NCI-H748 (cell line): ENCODE results near the gene DUSP22.

Experiments
- DNase-seq: peaks from one replicate; lab custom pipeline; 2025; ENCODE audit not compliant: unreplicated experiment; lab: John Stamatoyannopoulos, UW

Gene DUSP22

DNA sequence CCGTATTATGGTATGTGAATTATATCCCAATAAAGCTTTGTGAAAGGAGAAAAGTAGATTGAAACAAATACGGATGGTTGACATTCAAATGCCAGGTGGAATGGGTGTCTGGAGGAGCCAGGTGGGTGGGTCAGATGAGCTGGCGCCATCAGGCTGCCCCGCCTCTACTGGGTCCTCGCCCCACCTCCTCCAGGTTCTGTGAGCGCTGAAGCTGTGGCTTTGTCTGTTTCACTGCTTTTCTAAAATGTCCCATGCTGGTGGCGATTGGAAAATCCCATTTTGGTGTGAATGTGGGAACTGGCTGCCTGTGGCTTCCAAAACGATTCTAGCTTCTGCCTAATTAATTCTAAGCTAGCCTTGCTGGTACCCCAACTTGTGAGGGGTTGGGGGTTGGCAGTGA is 16.5 kb downstream of the DUSP22 start:
- no peak for DNase-seq

DNA sequence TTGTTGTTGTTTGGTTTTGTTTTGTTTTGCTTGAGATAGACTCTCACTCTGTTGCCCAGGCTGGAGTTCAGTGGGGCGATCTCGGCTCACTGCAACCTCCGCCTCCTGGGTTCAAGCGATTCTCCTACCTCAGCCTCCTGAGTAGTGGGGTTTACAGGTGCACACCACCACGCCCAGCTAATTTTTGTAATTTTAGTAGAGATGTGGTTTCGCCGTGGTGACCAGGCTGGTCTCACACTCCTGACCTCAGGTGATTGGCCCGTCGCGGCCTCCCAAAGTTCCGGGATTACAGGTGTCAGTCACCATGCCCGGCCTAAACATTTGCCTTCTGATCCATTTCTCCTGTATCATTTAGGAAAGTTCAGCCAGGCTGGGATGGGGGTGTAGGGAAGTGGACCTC is 17.7 kb downstream of the DUSP22 start:
- DNase-seq = no peak

DNA sequence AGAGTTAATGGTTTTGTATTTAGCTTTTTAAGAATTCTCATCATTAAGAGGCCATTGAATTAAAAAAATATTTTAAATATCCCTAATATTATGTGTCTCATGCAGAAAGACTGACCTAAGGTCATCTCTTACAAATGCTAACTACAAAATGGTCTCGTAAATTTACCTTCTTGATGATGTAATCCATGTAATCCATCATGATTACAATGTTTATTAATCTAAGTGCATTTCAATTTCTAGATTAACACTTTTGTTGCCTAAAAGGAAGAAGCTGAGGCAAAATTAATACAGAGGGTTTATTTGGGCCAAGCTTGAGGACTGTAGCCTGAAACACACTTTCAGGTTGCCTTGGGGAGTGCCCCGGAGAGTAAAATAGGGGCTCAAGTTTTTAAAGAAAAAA is 18.4 kb downstream of the DUSP22 start:
- DNase-seq = no peak

DNA sequence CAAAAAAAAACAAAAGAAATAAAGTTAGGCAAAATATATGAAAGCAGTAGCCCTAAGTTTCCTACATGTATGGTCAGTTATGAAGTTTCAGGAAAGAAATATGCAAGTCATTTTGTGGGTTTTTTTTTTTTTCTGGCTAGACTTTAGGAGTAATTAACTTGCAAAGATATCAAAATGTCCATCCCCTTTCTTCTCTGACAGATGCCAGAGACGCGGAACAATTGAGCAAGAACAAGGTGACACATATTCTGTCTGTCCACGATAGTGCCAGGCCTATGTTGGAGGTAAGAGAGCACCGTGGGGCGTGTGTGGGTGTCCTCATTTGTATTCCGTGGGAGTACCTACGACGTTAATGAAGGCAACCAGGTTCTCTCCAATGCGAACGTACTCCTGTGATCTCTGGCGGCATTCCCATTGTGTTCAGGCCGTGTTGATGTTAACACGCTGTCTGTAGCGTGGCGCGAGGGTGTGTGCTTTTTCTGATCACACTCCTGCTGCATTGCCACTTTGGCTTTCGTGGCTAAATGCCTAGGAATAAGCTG is 19.5 kb downstream of the DUSP22 start:
- no peak for DNase-seq

DNA sequence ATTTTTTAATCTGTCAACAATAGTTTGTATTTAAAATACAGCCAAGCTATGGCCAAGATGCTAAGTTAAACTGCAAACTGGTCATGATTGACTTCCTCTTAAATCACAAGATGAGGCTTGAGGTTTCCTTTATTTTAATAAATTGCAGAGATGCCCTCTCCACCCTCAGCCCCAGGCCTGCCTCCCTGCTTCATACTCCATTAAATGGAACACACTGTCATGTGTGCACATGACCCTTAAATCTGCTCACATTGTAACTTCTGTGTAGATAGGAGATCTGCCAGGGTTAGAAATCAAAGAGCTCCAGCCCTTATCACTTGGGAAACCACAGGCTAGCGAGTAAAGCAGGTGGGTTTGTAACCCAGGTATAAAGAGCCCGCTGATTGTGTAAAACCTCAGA is 20.8 kb downstream of the DUSP22 start:
- no peak for DNase-seq

DNA sequence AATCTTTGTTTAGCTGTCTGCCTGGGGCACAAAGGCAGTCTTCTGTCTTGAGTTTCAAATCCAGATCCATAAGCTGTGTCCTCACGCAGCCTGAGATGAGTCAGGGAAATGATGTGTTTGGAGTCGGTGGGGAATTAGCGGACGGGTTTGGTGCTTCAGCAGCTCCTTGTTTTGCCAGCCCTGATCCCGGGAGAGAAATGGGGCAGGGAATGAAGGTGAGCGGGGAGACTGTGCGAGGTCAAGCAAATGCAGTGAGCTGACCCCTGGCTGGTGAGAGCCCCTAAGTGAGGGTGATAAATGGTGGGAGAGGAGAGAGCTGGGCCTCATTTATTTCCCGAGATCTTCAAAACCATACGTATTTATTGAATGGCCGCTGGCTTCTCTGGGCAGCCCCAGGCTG is 21.6 kb downstream of the DUSP22 start:
- DNase-seq = no peak

DNA sequence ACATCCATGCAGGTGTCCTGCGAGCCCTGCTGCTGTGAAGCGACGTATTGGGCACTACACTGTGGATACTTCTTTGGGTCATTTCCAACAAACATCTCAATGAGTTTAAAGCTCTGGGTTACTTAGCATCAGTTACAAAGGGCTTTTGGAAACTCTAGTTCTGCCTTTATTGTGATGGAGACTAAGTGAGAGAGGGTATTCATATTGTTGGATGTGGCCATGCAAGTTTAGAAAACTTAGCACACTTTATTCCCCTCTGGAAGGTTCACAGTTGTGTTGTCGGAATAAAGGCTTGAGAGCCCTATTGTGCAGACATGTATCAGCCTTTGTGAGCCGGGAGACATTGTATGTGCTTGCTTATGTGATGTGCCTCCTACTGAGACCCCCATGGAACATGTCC is 22.1 kb downstream of the DUSP22 start:
- no peak for DNase-seq

- no peak for DNase-seq
These were observed 22.9 kb downstream of the DUSP22 start for GRCh38 chr6:315226-315625.

- DNase-seq = no peak
These were observed 23.9 kb downstream of the DUSP22 start for GRCh38 chr6:315921-316752.

GRCh38 chr6:316753-317038 is 24.4 kb downstream of the DUSP22 start:
- no peak for DNase-seq

DNA sequence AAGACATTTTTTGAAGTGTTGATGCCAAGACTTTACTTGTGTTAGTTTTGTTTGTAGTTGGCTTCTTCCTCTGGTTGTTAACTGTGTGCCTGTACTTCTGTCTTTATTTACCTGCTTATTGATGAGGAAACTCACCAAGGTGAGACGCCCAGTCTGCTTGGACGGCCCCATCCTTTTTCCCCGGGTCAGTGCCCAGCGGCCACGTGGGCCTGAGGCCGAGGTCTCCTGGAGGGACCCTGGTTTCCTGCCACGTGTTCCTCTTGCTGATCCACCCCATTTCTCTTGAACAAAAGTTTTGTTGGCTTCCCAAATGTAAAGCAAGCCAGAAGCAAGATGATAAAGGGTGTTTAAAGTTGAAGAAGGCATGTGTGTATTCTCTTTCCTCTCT is 24.8 kb downstream of the DUSP22 start:
- no peak for DNase-seq

DNA sequence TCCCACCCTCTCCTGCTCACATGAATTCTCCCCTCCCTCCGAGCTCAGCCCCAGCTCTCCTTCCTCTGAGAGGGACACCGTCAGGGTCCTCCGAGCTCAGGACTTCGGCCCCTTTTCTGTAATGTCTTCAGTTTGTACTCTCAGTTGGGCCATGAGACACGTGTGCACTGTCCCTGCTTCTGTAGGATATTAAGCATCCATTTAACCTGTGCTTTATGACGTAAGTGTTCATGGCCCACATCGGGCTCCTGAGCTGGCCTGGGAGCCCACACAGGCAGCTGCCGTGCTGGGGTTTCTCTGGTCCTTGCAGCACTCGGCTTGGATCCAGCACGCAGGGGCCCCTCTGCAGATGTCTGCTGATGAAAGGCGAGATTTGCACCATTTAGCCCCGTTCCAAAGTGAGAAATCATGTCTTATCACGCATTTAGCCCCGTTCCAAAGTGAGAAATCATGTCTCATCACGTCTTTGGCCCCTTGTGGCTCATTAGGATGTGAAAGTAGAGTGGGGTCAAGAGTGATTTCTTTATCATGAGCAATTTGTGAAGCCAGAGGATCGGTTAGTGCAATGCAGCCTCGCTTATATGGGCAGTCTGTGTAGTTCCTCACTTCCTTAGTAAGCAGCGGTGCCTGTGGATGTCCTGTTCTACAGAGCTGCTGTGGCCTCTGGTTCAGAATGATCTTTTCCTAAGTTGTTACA is 25.3 kb downstream of the DUSP22 start:
- DNase-seq = no peak

GRCh38 chr6:318243-318890 is 26.1 kb downstream of the DUSP22 start:
- no peak for DNase-seq

DNA sequence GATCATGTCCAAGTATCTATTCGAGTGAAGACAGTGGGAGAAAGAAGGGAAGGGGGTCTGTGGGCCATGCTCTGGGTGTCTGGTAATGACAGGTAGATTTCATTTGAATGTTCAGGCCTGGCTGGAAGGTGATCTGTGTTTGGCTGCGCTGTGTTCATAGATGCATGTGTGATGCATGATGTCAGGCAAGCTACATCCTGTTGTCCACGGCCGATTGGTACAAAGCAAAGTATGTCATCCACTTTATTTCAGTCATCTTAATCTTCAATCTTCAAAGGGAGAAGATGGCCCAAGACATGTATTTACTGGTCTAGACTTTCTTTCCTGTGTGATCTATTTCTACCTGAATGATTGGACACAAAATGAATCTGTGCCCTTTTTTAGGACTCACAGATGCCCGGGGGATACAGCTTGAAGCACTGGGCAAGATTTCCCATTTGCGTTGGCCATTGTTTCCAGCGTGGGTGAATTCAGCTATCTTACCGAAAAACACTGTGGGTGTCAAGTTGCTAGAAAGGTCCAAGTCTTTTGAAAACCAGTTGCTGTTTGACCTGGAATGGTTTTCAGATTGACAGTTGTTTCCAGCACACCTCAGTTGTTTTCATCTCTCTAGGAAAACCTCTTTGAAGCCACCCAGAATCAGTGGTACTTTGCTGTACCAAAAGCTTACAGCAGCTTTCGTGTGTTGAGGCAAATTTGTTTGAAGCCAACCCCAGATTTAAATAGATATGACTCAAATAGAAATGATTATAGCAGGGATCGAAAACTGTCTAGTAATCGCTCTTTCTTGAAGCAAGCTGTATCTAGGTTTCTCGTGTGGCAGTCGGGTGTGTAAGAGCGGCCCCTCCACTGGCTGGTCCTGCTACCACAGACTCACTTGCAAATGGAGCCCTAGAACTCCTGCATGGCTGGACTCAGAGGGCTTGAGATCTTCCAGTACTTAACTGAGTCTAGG is 27.2 kb downstream of the DUSP22 start:
- DNase-seq = no peak

DNA sequence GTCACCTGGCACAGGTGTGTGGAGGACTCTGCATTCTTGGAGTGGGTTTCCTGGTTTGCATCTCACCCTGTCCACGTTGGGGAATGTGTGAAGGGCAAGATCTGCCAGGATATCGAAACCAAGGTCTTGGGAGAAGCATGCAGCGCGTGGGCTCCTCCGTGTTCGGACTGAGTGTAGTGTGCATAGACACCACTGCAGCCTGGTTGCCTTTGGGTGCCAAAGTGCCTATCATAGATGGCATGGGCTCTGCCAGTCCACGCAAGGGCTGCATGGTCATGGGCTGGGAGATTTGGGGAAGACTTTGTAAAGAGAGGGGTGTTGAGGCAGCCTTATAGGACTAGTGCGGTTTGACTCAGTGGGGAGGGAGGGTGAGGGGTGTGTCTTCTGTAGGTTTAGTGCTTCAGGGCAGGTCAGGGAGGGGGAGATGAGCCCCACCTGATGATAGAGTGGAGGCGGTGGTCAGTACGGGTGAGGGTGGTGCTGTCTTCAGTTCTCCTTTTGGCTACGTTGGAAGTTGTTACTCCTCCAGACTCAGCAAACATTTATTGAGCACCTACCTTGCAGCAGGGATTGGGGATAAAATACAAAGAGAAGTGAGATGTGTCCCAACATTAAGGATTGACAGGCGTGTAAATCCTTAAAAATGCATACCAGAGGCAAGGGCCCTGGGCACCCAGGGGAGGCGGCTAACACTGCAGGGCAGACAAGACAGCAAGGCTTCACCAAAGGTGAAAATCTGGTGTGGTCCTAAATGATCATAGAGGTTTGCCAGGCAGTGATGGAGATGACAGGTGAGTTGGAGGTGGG is 28.3 kb downstream of the DUSP22 start:
- DNase-seq = no peak

DNA sequence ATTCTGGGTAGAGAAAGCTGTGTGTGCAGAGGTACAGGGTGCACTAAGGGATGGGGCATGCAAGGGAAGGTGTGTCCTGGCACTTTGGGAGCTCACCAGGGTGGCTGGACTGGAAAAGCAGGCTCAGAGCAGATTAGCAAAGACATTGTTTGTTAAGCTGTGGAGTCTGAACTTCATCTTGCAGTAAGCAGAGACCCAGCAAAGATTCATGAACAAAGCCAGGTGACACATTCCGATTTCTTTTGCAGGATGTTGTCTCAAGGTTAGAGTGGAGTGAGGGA is 28.8 kb downstream of the DUSP22 start:
- DNase-seq = no peak

- DNase-seq = no peak
These were observed 29.4 kb downstream of the DUSP22 start for GRCh38 chr6:321536-322258.

GRCh38 chr6:322259-322930 is 30.1 kb downstream of the DUSP22 start:
- DNase-seq = no peak
